OCI-M2 (cell line): ENCODE data around the gene RASSF7.

Experiments used
- DNase-seq: peaks from one replicate; lab custom pipeline; 2025; ENCODE audit not compliant: unreplicated experiment; lab: John Stamatoyannopoulos, UW

RASSF7 gene

DNA sequence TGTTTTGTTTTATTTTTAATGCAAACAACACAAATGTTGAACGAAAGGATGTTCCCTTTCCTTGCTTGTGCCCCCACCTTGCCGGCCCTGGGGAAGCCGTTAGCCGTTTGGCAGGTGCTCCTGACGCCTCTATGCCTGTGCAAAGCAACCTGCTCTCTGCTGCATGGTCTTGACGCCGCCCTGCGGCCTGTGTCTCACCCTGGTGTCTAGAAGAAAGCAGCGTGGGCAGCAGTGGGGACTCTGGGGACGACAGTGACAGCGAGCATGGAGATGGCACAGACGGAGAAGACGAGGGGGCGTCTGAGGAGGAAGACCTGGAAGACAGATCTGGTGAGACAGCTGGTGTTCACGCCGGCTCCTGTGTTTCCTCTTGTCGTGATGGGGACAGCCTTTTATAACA, 21.0 kb downstream of the RASSF7 start:
- DNase-seq = no peak

DNA sequence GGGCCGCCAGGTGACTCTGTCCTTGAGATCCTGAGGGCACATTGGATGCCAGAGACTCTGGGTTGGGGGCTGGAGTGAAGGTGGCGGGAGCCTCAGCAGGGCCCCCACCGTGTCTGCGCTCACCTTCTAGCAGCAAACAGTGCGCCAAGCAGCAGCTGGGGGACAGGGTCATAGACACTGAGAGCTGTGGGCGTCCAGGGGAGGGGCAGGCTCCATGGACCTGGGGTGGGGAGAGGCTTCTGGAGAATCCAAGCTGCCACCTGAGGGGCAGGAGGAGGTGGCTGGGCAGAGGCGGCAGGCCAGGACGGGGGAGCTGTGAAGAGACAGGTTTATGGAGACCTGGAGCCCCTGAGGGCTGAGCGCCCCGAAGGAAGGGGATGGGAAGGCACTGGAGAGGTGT, 23.5 kb downstream of the RASSF7 start:
- no peak for DNase-seq

DNA sequence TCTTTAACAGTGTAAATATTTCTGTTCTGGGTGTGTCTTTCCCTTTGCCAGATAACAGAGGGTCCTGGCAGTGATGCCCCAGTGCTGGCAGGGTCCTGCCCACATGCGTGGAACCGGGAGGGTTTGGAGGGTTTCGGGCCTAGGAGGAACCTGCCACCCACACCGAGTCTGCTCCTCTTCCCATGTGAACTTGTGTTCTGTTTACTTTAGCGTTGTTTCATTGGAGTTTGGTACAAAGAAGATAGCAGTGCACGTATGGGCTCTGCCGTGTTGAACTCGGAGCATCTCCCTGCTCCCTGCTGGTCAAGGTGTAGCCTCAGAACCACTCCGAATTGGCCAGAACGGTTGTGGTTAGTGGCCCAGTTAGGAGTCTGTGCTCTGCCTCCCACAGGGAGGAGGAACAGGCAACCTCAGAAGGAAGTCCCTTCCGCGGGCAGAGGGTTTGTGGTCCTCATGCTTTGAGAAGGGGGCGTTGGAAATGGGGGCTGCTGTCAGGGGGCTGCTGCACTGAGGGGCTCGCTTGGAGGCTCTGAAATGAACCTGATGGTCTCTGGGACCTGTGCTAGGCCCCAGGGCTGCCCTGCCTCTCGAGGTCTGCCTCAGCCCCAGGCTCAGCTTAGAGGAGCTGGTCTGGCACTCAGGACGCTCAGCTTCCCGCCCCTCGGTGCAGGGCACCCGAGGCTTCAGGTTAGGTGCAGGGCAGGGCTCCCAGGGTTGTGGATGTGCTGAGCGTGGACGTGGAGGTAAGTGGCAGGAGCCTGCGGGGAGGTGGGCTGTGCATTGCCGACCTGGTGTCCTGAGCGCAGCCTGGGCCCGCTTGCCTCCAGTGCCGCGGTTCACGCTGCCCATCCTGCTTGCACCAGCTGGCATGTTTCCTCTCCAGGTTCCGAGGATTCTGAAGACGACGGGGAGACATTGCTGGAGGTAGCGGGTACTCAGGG, 25.9 kb downstream of the RASSF7 start:
- DNase-seq = no peak

DNA sequence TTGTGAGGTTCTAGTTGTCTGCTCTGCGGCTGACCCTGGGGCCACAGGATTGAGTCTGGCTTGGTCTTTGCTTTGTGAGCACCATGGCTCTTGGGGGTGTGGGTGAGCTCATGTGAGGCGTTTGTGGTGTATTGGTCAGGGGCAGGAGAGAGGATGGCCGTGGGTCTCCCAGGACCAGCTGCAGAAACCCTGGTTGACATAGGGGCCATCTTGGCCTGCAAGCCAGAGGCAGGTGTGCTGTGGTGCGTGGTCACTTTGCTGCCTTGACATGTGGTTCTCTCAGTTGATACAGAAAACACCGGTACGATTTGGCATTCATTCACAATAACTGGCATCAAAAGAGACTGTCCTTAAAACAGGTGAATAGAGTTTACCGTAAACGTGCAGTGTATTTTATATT, 26.8 kb downstream of the RASSF7 start:
- no peak for DNase-seq

DNA sequence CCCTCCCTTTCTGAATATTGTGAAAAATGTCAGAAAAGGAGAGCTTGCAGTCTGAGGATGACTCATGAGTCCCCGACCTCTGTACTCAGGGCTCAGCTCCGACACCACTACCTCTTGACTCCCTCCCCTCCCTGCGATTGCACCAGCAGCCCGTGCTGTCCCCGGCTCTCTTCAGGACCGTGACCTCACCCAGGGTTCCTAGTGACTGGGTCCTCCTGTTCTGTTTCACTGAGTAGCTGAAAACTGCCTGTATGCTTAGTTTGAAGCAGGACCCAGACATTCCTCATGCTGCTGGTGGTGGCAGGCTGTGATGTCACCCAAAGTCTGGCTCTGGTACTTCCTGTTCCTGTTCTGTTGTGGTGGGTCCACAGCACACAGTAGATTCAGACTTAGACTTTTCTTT, 27.2 kb downstream of the RASSF7 start:
- DNase-seq = no peak

DNA sequence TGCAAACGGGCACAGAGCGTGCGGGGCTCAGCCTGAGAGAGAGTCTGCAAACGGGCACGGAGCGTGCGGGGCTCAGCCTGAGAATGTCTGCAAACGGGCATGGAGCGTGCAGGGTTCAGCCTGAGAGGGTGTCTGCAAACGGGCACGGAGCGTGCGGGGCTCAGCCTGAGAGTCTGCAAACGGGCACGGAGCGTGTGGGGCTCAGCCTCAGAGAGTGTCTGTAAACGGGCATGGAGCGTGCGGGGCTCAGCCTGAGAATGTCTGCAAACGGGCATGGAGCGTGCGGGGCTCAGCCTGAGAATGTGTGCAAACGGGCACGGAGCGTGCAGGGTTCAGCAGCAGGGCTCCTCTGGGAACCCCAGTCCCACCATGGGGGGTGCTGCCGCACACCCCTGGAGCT, 29.0 kb downstream of the RASSF7 start:
- no peak for DNase-seq

DNA sequence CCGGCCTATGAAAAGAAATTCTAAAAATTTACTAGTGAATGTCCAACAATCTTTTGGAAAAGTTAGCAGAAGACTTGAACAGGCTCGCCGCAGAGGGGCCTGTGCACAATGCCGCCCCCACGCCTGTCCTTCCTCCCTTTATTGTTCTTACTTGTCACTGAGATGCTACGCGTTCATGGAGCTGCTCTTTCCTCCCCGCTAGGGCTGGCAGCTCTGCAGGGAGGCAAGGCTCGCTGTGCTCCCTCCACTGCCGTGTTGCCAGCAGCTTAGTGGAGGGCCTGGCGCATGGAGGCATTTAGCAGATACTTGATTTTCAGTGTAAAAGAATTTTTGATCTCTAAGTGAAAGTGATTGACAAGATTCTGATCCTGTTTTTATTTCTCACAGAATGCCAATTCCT, 30.2 kb downstream of the RASSF7 start:
- DNase-seq = no peak

DNA sequence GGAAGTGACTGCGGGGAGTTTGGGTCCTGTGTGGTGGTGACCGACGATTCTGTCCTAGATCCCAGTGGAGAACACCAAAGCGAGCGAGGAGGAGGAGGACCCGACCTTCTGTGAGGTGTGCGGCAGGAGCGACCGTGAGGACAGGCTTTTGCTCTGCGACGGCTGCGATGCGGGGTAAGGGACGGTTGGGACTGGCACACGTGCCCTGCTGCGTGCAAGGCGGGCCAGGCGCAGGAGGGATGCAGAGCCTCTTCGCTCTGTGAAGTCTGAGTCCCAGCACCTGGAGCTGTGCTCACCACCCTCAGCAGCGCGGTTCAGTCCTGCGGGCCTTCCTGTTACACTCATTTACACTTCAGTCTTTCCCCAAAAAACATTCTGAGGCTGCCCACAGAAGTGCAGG, 31.7 kb downstream of the RASSF7 start:
- DNase-seq = no peak

DNA sequence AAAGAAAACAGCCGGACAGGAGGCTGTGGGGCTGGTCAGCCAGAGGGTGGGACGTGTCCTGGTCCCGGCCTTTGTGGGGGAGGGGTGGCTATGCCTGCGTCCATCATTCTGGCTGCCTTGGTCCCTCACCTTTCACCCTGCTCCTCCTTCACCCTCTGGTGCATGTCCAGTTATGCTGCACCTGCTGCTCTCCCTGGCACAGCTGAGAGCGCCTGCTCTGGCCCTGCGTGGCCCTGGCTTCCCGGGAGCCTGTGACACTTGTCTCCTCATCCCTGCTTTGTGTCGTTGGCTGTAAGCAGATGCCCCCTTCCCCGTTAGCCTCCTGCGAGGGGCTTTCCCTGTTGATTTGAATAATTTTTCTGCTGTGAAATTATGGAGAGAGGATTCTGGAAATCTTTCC, 32.1 kb downstream of the RASSF7 start:
- DNase-seq = no peak

DNA sequence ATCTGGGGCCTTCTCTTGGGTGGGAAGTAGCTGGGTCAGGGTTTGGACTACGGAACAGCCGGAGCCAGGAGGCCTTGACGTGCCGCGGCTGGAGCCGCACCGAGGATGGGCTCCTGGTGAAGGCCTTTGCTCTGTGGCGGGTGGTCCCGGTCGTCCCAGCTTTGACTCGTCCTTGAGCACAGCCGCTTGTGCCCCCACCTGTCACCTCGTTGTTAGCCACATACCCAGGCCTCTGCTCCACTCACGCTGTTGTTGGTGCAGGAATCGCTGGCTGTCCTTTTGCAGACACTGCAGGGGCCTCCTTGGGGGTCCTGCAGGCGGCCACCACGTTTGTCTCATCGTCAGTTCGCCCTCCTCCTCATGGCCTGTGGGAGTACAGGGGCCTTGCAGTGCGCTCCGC, 32.6 kb downstream of the RASSF7 start:
- DNase-seq = no peak

DNA sequence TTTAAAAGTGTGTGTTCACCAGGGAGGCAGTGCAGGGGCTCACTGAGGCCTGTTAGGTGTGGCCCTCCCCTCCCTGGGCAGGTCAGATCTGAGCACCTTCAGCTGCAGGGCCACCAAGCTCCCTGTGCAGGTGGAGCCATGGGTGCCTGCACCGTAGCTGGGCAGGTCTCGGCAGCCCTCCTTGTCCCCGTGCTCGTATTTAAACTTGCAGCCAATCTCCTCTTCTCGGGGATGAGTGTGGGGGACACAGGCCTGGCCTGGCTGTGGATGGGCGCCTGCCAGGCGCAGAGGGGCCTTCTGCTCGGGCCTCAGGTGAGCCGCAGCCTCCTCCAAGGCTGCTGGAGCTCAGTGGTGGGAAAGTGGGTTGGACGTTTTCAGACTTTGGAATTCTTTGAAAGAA, 34.6 kb downstream of the RASSF7 start:
- no peak for DNase-seq

DNA sequence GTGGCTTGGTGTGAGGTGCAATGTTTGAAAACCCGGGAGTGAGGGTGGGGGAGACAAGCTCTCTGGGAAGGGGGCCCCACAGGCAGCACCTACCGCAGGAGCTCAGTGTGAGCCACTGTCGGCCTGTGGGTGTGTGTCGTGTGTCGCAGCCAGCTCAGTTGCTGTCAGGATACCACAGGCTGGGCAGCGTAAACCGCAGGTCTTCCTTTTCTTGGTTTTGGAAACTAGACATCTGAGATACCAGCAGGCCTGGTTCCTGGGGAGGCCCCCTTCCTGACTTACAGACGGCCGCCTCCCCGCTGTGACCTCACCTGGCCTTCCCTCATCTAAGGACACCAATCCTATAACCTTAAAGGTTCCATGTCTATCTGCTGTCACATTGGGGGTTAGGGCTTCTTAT, 35.6 kb downstream of the RASSF7 start:
- no peak for DNase-seq

DNA sequence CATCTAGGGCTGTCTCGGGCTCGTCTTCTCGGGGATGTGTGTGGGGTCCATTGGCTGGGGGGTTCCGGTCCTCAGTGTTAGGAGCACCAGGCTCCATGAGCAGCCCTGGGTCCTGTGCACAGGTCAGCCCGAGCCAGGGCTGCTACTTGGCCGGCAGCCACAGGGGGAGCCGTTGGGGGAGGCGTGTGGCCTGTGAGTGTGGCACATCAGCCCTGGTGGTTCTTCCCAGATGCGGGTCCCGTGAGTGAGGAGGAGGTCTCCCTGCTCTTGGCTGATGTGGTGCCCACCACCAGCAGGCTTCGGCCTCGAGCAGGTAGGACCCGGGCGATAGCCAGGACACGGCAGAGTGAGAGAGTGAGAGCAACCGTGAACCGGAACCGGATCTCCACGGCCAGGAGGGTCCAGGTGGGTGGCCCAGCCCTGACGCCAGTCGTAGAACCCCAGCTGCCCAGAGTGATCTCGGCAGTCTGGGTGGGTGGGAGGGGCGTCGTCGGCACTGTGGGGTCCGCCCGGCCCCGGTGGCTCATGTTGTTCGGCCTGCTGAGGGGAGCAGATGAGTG, 36.5 kb downstream of the RASSF7 start:
- no peak for DNase-seq

DNA sequence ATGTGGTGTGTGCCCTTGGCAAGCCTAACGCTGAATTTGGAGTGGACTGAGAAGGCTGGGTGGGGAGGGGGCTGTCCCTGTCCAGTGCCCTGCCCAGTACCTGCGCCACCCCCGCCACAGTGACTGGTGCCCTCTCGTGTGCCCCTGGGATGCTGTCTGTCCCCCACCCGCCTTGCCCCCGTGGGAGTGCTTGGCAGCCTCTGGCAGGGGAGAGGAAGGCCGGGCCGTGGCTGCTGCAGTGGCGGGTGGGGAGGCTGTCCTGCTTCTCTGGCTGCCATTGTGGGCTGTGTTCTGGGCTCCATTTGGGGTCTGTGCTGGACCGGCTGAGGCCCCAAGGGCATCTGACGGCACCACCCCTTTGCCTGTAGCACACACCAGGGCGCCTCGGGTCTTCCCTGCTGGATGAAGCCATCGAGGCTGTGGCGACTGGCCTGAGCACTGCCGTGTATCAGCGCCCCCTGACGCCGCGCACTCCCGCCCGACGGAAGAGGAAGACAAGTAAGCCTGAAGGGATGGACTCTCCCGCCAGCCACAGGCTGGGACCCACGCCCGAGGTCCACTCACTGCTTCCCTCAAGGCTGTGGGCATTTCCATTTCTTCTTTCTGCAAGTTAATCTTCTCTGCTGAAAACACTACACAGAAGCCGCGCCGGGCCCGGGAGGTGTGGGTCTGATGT, 37.4 kb downstream of the RASSF7 start:
- no peak for DNase-seq

DNA sequence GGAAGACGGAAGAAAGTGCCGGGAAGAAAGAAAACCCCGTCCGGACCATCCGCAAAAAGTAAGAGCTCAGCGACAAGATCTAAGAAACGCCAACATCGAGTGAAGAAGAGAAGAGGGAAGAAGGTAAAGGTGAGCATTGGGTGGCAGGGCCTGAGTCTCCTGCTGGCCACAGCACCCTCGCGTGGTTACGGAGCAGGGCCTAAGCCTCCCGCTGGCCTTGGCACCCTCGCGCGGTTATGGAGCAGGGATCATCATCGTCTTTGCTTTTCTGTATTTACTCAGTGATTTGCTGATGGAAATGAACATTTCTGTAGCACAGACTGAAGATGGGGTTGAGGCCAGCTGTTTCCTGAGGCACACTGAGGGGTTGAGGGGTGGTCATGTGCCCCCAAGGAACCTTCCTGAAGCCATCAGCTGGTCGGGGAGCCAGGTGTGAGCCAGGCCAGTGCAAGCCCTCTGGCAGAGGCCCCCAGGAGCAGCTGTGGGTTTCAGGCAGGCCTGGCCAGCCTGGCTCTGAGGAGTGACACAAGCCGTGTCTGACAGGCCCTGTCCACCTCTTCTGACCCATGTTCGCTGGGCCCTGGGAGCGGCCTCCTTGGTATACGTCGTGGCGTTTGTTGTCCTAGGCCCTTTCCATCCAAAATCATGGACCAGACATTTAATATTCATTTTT, 40.9 kb downstream of the RASSF7 start:
- no peak for DNase-seq

DNA sequence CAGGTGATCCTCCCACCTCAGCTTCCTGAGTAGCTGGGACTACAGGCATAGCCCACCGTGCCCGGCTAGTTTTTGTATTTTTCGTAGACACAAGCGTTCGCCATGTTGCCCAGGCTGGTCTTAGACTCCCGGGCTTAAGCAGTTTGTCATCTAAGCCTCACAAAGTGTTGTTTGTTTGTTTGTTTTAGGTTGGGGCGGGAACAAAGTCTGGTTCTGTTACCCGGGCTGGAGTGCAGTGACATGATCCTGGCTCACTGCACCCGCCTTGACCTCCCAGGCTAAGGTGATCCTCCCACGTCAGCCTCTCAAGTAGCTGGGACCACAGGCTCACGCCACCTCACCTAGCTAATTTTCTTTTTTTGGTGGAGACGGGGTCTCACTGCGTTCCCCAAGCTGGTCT, 42.4 kb downstream of the RASSF7 start:
- DNase-seq = no peak

DNA sequence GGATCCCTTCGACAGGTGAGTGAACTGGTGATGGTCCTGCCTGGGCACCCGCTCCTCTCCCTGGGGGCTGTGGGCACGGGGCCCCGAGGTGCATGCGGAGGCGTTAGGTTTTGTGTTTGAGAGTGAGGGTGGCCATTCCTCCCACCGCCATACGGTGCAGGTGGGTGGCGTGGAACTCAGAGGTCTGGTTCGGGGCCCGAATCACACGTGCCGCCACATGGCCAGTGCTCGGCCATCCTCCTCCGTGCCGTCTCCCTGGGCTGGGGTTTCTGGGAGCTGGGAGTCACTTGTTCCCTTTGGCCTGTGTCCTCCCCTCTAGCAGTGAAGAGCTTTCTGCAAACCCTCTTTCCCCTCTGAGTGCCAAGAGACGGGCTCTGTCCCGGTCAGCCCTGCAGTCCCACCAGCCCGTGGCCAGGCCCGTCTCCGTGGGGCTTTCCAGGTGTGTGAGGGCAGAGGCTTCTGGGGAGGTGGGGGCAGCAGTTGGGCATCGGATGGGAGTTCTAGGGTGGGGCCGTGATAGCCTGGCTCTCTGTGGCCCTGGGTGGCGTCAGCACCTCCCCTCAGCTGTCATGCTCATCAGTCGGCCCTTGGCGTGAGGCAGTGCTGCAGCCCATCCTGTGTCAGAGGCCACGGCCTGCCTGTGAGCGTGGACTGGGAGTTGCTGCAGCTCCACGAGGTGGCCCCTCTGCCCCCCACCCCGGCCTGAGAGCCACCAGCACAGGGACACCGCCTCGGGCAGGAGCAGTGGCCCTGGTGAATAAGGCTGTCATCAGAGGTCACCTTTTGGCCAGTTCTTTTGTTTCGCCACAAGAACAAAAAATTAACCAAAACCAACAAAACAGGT, 44.7 kb downstream of the RASSF7 start:
- no peak for DNase-seq

DNA sequence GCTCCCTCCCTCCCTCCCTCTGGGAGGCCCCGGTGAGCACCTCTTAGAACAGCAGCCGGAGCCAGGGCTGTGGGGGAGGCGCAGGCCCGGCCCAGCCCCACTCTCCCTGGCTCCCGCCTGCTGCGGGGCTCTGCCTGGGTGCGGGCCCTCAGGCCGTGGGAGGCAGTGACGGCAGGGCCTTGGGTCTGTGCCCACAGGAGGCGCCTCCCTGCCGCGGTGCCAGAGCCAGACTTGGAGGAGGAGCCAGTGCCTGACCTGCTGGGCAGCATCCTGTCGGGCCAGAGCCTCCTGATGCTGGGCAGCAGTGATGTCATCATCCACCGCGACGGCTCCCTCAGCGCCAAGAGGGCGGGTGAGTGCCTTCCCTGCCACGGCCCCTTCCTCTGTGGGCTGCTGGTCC, 45.5 kb downstream of the RASSF7 start:
- no peak for DNase-seq

DNA sequence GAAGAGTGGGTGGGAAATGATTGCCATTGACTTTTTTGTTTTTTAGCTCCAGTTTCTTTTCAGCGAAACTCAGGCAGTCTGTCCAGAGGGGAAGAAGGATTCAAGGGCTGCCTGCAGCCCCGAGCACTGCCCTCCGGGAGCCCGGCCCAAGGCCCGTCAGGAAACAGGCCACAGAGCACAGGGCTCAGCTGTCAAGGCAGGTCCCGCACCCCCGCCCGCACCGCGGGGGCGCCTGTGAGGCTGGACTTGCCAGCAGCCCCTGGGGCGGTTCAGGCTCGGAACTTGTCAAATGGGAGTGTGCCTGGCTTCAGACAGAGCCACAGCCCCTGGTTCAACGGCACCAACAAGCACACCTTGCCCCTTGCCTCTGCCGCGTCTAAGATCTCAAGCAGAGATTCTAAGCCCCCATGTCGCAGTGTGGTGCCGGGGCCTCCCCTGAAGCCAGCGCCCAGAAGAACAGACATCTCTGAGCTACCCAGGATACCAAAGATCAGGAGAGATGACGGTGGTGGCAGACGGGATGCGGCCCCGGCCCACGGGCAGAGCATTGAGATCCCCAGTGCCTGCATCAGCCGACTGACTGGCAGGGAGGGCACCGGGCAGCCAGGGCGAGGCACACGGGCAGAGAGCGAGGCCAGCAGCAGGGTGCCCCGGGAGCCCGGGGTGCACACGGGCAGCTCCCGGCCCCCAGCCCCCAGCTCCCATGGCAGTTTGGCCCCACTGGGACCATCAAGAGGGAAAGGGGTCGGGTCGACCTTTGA, 46.4 kb downstream of the RASSF7 start:
- no peak for DNase-seq
